Measurements from ENCODE around the gene ABCA13. TPM values are rescaled to one million over a fixed set of nuclear protein-coding genes. Genes with fewer than 3 reads are reported as not detected.

ABCA13 gene
- total and polyA plus RNA-seq, 2 of the 4 experiments (the other 2 are of a cell fraction), result under 0.01 to 0.07 TPM

DNA sequence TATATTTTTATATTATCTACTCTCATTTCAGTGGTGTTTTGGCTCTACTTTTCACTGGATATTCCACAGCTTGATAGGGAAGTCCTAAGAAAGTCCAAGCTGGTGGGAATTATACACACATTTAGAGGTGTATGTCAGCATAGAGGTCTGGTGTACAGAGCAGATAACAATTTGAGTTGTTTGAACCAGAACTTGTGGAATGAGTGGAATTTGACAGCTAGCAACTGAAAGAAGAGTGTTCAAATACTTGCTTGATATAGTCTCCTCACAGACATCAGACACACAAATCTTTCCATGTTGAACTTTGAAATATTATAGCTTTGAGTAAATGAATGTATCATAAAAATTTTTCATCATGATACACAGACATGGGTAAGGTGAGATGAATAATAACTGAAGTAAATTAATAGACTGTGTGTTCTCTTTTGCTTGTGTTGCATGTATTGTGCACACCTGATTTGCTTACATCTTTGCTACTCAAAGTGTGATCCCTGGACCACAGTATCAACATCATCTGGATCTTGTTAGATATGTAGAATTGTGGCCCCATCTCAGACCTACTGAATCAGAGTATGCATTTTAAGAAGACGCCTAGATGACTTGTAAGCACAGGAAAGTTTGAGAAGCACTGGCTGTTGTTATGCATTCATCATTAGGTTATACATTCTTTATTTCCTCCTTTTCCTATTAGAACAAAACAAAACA, 91.5 kb downstream of the ABCA13 start:
- Histone ChIP-seq H3K4me3 (ENCODE audit: insufficient read depth, low read depth, low read length) (no peak overlapping the region), H2AK5ac (ENCODE audit: low read depth, low read length) (no peak overlapping the region), H2AFZ (replicated peaks; ENCODE audit: low read length, poor library complexity) (no peak overlapping the region), H2BK5ac (ENCODE audit: low read depth, low read length, poor library complexity, severe bottlenecking) (no peak overlapping the region), H3K23ac (ENCODE audit: low read depth, low read length) (no peak overlapping the region), H2BK20ac (ENCODE audit: low read depth, low read length) (no peak overlapping the region), H2BK120ac (ENCODE audit: low read depth, low read length) (no peak overlapping the region), H3K18ac (ENCODE audit: low read depth, low read length) (no peak overlapping the region), H4K20me1 (ENCODE audit: insufficient read depth, low read length) (no peaks in the 10 kb centered on the region), H3K14ac (replicated peaks; ENCODE audit: low read depth, low read length) (no peak overlapping the region), H4K91ac (ENCODE audit: insufficient read depth, low read depth, low read length) (no peak overlapping the region), H3K27me3 (ENCODE audit: control insufficient read depth, insufficient read depth, low read length) (no peaks in the 10 kb centered on the region), H3K36me3 (ENCODE audit: control insufficient read depth, insufficient read depth, low read length) (no peaks in the 10 kb centered on the region), H3K4me1 (ENCODE audit: control insufficient read depth, insufficient read depth, low read length) (no peaks in the 10 kb centered on the region; the same call in 1 of the 2 replicates), H3K9me3 (ENCODE audit: control insufficient read depth, insufficient read depth, low read length) (no peaks in the 10 kb centered on the region), H3K9me1 (ENCODE audit: insufficient read depth, low read length) (no peaks in the 10 kb centered on the region), H2BK15ac (ENCODE audit: low read depth, low read length) (no peak overlapping the region), H3K4ac (ENCODE audit: low read depth, low read length) (no peak overlapping the region), H3K9ac (ENCODE audit: low read depth, low read length) (no peak overlapping the region), H3K4me2 (ENCODE audit: low read depth, low read length) (no peak overlapping the region), H4K5ac (ENCODE audit: low read depth, low read length) (no peak overlapping the region), H3K27ac (ENCODE audit: insufficient read depth, low read length) (no peak overlapping the region), H2AK9ac (replicated peaks; ENCODE audit: low read depth, low read length, poor library complexity) (no peak overlapping the region), H4K8ac (ENCODE audit: low read depth in 2 of 2, low read length in 2 of 2) (no peak overlapping the region), H3K79me1 (ENCODE audit: low read depth in 1 of 2, low read length in 2 of 2) (no peaks in the 10 kb centered on the region), H3K56ac (ENCODE audit: extremely low read depth, insufficient read depth, low read length) (no peak overlapping the region)
- CTCF ChIA-PET, result no interaction called here
- no peak for ATAC-seq (ENCODE audit: low read depth)
- intact Hi-C loops (cut with micrococcal nuclease), result no loop called here
- BruUV-seq (replicated peaks), result no TSS peak
- no CpG with 5 or more reads among the region's 1 CpG for WGBS, 2 experiments (ENCODE audit: extremely low coverage in 2 of 2, insufficient read length in 1 of 2)
- DNase-seq, result no peak
- TF ChIP-seq MAFK (IDR thresholded peaks at IDR 0.05; ENCODE audit: low read depth, low read length) (no peak), NFE2L2 (IDR thresholded peaks at IDR 0.05; ENCODE audit: low read depth, low read length) (no peak), SMC3 (IDR thresholded peaks at IDR 0.05; ENCODE audit: low read depth, low read length) (no peak), CEBPB (IDR thresholded peaks at IDR 0.05; ENCODE audit: low read depth, low read length) (no peak), BHLHE40 (IDR thresholded peaks at IDR 0.05; ENCODE audit: low read depth, low read length) (no peak), FOS (IDR thresholded peaks at IDR 0.05; ENCODE audit: low read depth, low read length) (no peak), RCOR1 (IDR thresholded peaks at IDR 0.05; ENCODE audit: insufficient replicate concordance, low read length) (no peak)
- TF ChIP-seq, protein P1, sequence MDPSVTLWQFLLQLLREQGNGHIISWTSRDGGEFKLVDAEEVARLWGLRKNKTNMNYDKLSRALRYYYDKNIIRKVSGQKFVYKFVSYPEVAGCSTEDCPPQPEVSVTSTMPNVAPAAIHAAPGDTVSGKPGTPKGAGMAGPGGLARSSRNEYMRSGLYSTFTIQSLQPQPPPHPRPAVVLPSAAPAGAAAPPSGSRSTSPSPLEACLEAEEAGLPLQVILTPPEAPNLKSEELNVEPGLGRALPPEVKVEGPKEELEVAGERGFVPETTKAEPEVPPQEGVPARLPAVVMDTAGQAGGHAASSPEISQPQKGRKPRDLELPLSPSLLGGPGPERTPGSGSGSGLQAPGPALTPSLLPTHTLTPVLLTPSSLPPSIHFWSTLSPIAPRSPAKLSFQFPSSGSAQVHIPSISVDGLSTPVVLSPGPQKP (IDR thresholded peaks at IDR 0.05; ENCODE audit: borderline replicate concordance, low read depth, low read length), result no peak
- TF ChIP-seq, protein P2, sequence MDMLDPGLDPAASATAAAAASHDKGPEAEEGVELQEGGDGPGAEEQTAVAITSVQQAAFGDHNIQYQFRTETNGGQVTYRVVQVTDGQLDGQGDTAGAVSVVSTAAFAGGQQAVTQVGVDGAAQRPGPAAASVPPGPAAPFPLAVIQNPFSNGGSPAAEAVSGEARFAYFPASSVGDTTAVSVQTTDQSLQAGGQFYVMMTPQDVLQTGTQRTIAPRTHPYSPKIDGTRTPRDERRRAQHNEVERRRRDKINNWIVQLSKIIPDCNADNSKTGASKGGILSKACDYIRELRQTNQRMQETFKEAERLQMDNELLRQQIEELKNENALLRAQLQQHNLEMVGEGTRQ (IDR thresholded peaks at IDR 0.05; ENCODE audit: low read depth, low read length), result no peak
- TF ChIP-seq, protein P3, sequence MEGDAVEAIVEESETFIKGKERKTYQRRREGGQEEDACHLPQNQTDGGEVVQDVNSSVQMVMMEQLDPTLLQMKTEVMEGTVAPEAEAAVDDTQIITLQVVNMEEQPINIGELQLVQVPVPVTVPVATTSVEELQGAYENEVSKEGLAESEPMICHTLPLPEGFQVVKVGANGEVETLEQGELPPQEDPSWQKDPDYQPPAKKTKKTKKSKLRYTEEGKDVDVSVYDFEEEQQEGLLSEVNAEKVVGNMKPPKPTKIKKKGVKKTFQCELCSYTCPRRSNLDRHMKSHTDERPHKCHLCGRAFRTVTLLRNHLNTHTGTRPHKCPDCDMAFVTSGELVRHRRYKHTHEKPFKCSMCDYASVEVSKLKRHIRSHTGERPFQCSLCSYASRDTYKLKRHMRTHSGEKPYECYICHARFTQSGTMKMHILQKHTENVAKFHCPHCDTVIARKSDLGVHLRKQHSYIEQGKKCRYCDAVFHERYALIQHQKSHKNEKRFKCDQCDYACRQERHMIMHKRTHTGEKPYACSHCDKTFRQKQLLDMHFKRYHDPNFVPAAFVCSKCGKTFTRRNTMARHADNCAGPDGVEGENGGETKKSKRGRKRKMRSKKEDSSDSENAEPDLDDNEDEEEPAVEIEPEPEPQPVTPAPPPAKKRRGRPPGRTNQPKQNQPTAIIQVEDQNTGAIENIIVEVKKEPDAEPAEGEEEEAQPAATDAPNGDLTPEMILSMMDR (conservative IDR thresholded peaks at IDR 0.05; ENCODE audit: low read depth, low read length), result no peak
- in situ Hi-C loops (cut with MboI; ENCODE audit: low sequenced_read_pairs), result no loop called here
- dilution Hi-C loops (cut with HindIII; ENCODE audit: low sequenced_read_pairs, unreplicated experiment), result no loop called here
- POLR2A ChIA-PET (ENCODE audit: unreplicated experiment), result no interaction called here
